ENCODE measurements around the gene ELL. TPM values are rescaled to one million over a fixed set of nuclear protein-coding genes. Genes with fewer than 3 reads are reported as not detected.

ELL gene
- total and polyA plus RNA-seq, 2 experiments from 2014 or later: 11.3 to 20.1 TPM

DNA sequence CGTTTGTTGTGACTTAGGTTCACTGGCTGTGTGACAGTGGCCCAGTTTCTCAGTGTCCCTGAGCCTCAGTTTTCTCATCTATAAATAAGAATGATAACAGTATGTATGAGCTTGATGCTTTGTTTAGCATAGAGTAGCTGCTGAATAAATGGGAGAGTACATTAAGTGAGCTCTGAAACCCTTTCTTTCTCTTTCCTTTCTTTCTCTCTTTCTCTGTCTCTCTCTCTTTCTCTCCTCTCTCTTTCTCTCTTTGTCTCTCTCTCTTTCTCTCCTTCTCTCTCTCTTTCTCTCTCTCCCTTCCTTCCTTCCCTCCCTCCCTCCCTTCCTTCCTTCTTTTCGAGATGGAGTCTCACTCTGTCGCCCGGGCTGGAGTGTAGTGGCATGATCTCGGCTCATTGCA is 37.8 kb upstream of the ELL start:
- H3K4me1 Mint-ChIP-seq: peaks cover 8% of the 10 kb centered on the region; the same call in 2 of the 3 replicates
- no peak overlapping the region for H3K27ac Mint-ChIP-seq
- no peak overlapping the region for H3K4me2 ChIP-seq

More for the DNA sequence above, 37.8 kb upstream of the ELL start:
- H4K20me1 ChIP-seq (replicated peaks; ENCODE audit: insufficient read depth): peaks cover 7% of the 10 kb centered on the region
- ATAC-seq (no peak), DNase-seq (ENCODE audit: low spot score) (no peak)
- TF ChIP-seq, protein P1, sequence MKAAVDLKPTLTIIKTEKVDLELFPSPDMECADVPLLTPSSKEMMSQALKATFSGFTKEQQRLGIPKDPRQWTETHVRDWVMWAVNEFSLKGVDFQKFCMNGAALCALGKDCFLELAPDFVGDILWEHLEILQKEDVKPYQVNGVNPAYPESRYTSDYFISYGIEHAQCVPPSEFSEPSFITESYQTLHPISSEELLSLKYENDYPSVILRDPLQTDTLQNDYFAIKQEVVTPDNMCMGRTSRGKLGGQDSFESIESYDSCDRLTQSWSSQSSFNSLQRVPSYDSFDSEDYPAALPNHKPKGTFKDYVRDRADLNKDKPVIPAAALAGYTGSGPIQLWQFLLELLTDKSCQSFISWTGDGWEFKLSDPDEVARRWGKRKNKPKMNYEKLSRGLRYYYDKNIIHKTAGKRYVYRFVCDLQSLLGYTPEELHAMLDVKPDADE (IDR thresholded peaks at IDR 0.05): no peak
- no peak for TF ChIP-seq NANOG (IDR thresholded peaks at IDR 0.05; ENCODE audit: borderline replicate concordance)
- TF ChIP-seq, protein P2, sequence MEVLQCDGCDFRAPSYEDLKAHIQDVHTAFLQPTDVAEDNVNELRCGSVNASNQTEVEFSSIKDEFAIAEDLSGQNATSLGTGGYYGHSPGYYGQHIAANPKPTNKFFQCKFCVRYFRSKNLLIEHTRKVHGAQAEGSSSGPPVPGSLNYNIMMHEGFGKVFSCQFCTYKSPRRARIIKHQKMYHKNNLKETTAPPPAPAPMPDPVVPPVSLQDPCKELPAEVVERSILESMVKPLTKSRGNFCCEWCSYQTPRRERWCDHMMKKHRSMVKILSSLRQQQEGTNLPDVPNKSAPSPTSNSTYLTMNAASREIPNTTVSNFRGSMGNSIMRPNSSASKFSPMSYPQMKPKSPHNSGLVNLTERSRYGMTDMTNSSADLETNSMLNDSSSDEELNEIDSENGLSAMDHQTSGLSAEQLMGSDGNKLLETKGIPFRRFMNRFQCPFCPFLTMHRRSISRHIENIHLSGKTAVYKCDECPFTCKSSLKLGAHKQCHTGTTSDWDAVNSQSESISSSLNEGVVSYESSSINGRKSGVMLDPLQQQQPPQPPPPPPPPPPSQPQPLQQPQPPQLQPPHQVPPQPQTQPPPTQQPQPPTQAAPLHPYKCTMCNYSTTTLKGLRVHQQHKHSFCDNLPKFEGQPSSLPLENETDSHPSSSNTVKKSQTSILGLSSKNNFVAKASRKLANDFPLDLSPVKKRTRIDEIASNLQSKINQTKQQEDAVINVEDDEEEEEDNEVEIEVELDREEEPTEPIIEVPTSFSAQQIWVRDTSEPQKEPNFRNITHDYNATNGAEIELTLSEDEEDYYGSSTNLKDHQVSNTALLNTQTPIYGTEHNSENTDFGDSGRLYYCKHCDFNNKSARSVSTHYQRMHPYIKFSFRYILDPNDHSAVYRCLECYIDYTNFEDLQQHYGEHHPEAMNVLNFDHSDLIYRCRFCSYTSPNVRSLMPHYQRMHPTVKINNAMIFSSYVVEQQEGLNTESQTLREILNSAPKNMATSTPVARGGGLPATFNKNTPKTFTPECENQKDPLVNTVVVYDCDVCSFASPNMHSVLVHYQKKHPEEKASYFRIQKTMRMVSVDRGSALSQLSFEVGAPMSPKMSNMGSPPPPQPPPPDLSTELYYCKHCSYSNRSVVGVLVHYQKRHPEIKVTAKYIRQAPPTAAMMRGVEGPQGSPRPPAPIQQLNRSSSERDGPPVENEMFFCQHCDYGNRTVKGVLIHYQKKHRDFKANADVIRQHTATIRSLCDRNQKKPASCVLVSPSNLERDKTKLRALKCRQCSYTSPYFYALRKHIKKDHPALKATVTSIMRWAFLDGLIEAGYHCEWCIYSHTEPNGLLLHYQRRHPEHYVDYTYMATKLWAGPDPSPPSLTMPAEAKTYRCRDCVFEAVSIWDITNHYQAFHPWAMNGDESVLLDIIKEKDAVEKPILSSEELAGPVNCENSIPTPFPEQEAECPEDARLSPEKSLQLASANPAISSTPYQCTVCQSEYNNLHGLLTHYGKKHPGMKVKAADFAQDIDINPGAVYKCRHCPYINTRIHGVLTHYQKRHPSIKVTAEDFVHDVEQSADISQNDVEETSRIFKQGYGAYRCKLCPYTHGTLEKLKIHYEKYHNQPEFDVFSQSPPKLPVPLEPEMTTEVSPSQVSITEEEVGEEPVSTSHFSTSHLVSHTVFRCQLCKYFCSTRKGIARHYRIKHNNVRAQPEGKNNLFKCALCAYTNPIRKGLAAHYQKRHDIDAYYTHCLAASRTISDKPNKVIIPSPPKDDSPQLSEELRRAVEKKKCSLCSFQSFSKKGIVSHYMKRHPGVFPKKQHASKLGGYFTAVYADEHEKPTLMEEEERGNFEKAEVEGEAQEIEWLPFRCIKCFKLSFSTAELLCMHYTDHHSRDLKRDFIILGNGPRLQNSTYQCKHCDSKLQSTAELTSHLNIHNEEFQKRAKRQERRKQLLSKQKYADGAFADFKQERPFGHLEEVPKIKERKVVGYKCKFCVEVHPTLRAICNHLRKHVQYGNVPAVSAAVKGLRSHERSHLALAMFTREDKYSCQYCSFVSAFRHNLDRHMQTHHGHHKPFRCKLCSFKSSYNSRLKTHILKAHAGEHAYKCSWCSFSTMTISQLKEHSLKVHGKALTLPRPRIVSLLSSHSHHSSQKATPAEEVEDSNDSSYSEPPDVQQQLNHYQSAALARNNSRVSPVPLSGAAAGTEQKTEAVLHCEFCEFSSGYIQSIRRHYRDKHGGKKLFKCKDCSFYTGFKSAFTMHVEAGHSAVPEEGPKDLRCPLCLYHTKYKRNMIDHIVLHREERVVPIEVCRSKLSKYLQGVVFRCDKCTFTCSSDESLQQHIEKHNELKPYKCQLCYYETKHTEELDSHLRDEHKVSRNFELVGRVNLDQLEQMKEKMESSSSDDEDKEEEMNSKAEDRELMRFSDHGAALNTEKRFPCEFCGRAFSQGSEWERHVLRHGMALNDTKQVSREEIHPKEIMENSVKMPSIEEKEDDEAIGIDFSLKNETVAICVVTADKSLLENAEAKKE (CRISPR knock-in tag; IDR thresholded peaks at IDR 0.05): no peak
- no peak for TF ChIP-seq CREB1 (CRISPR knock-in tag; IDR thresholded peaks at IDR 0.05; ENCODE audit: low read depth)
- TF ChIP-seq, protein P3, sequence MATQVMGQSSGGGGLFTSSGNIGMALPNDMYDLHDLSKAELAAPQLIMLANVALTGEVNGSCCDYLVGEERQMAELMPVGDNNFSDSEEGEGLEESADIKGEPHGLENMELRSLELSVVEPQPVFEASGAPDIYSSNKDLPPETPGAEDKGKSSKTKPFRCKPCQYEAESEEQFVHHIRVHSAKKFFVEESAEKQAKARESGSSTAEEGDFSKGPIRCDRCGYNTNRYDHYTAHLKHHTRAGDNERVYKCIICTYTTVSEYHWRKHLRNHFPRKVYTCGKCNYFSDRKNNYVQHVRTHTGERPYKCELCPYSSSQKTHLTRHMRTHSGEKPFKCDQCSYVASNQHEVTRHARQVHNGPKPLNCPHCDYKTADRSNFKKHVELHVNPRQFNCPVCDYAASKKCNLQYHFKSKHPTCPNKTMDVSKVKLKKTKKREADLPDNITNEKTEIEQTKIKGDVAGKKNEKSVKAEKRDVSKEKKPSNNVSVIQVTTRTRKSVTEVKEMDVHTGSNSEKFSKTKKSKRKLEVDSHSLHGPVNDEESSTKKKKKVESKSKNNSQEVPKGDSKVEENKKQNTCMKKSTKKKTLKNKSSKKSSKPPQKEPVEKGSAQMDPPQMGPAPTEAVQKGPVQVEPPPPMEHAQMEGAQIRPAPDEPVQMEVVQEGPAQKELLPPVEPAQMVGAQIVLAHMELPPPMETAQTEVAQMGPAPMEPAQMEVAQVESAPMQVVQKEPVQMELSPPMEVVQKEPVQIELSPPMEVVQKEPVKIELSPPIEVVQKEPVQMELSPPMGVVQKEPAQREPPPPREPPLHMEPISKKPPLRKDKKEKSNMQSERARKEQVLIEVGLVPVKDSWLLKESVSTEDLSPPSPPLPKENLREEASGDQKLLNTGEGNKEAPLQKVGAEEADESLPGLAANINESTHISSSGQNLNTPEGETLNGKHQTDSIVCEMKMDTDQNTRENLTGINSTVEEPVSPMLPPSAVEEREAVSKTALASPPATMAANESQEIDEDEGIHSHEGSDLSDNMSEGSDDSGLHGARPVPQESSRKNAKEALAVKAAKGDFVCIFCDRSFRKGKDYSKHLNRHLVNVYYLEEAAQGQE (IDR thresholded peaks at IDR 0.05; ENCODE audit: unreplicated experiment): no peak
- no peak for TF ChIP-seq ZNF114 (CRISPR knock-in tag; IDR thresholded peaks at IDR 0.05)
- TF ChIP-seq STAT1 (IDR thresholded peaks at IDR 0.05; ENCODE audit: unreplicated experiment): no peak
- TF ChIP-seq, protein P4, sequence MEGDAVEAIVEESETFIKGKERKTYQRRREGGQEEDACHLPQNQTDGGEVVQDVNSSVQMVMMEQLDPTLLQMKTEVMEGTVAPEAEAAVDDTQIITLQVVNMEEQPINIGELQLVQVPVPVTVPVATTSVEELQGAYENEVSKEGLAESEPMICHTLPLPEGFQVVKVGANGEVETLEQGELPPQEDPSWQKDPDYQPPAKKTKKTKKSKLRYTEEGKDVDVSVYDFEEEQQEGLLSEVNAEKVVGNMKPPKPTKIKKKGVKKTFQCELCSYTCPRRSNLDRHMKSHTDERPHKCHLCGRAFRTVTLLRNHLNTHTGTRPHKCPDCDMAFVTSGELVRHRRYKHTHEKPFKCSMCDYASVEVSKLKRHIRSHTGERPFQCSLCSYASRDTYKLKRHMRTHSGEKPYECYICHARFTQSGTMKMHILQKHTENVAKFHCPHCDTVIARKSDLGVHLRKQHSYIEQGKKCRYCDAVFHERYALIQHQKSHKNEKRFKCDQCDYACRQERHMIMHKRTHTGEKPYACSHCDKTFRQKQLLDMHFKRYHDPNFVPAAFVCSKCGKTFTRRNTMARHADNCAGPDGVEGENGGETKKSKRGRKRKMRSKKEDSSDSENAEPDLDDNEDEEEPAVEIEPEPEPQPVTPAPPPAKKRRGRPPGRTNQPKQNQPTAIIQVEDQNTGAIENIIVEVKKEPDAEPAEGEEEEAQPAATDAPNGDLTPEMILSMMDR (conservative IDR thresholded peaks at IDR 0.05; ENCODE audit: low read depth in 2 of 2): no peak
- no peak for TF ChIP-seq ZNF331 (CRISPR knock-in tag; IDR thresholded peaks at IDR 0.05; ENCODE audit: low read depth)
- no peak for TF ChIP-seq EZH2 (IDR thresholded peaks at IDR 0.05; ENCODE audit: low read depth, unreplicated experiment)
- TF ChIP-seq JUNB (IDR thresholded peaks at IDR 0.05; ENCODE audit: unreplicated experiment): no peak
- TF ChIP-seq POLR2AphosphoS5 (IDR thresholded peaks at IDR 0.05; ENCODE audit: low read depth): no peak
- no peak for TF ChIP-seq EZH2phosphoT487 (IDR thresholded peaks at IDR 0.05; ENCODE audit: unreplicated experiment)
- H3K79me2 ChIP-seq (replicated peaks; ENCODE audit: insufficient read depth): peaks cover 33% of the 10 kb centered on the region
- peaks cover 22% of the 10 kb centered on the region; the same call in 2 of the 3 replicates for H3K36me3 Mint-ChIP-seq (ENCODE audit: low read depth)
- 0 out of 2 replicates have a peak, but pooled peaks cover 8% of the 10 kb centered on the region for H3K4me1 ChIP-seq (ENCODE audit: insufficient read depth)
- H3F3A ChIP-seq (replicated peaks; ENCODE audit: low read depth): peaks cover 11% of the 10 kb centered on the region; the same call in 1 of the 2 replicates
- H3K4me3 Mint-ChIP-seq: no peak overlapping the region
- H3K36me3 ChIP-seq (ENCODE audit: insufficient read depth): no peaks in the 10 kb centered on the region; the same call in 1 of the 2 replicates
- H3K9me2 ChIP-seq (ENCODE audit: insufficient read depth): no peaks in the 10 kb centered on the region
- peaks cover 6% of the 10 kb centered on the region for H3K27me3 Mint-ChIP-seq (ENCODE audit: insufficient read depth, low read depth, poor library complexity)
- H3K27me3 ChIP-seq (ENCODE audit: insufficient read depth): no peaks in the 10 kb centered on the region
- no peak overlapping the region for H3K27ac ChIP-seq (ENCODE audit: low read depth)
- no peaks in the 10 kb centered on the region for H3K9me3 Mint-ChIP-seq
- H2AFZ ChIP-seq: no peak overlapping the region
- no peak overlapping the region for H3K4me3 ChIP-seq
